Measurements from ENCODE around the gene ZPR1.

GRCh38 chr11:116835791-116836631 is 48.2 kb upstream of the ZPR1 start:
- TF ChIP-seq, protein P1, sequence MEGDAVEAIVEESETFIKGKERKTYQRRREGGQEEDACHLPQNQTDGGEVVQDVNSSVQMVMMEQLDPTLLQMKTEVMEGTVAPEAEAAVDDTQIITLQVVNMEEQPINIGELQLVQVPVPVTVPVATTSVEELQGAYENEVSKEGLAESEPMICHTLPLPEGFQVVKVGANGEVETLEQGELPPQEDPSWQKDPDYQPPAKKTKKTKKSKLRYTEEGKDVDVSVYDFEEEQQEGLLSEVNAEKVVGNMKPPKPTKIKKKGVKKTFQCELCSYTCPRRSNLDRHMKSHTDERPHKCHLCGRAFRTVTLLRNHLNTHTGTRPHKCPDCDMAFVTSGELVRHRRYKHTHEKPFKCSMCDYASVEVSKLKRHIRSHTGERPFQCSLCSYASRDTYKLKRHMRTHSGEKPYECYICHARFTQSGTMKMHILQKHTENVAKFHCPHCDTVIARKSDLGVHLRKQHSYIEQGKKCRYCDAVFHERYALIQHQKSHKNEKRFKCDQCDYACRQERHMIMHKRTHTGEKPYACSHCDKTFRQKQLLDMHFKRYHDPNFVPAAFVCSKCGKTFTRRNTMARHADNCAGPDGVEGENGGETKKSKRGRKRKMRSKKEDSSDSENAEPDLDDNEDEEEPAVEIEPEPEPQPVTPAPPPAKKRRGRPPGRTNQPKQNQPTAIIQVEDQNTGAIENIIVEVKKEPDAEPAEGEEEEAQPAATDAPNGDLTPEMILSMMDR (conservative IDR thresholded peaks at IDR 0.05; ENCODE audit: low read length), result peak; percentile 55
- TF ChIP-seq EZH2phosphoT487 (IDR thresholded peaks at IDR 0.05; ENCODE audit: borderline replicate concordance), result no peak
